Colonic mucosa (tissue), 4 donors: ENCODE results near the gene RENBP. TPM values are rescaled to one million over a fixed set of nuclear protein-coding genes. Genes with fewer than 3 reads are reported as not detected.

Experiments used
- DNase-seq: peaks from one replicate; pipeline ENCODE4 v3.0.0-alpha.2; 2020
- H3K27ac ChIP-seq: fragments of 200-600 bp; one replicate; pipeline ENCODE4 v1.8.0; 2021
- H3K27me3 ChIP-seq: fragments of 200-600 bp; one replicate; pipeline ENCODE4 v1.8.0; 2021
- H3K36me3 ChIP-seq: fragments of 200-600 bp; one replicate; pipeline ENCODE4 v1.8.0; 2021
- H3K4me1 ChIP-seq: fragments of 200-600 bp; one replicate; pipeline ENCODE4 v1.8.0; 2021; ENCODE audit warnings: mild to moderate bottlenecking
- H3K4me3 ChIP-seq: fragments of 200-600 bp; one replicate; pipeline ENCODE4 v1.8.0; 2021
- H3K9ac ChIP-seq, 2 donors: one replicate each; pipeline ENCODE4 v1.7.0; 2013; ENCODE audit warnings: control low read depth in 2 of 2, low read depth in 2 of 2, low read length in 2 of 2
- H3K9me3 ChIP-seq: fragments of 200-600 bp; one replicate; pipeline ENCODE4 v1.8.0; 2021
- intact Hi-C: fragments of 100-400 bp; cut with DNase I; formaldehyde crosslinking; loops from one replicate; pipeline ENCODE4 v1.14.1; 2022
- total RNA-seq, 2 donors: library from RNA; stranded (reverse); fragmentation: NEBNext Ultra II Directional in 1 of 2; extraction: Animal tissue kit (Norgen Biotek cat#: 25700) in 1 of 2; gene quantifications; one replicate each; pipeline ENCODE4 v1.2.1, GENCODE V29; 2021
- TF ChIP-seq, protein P1 (sequence below): fragments of 200-600 bp; IDR thresholded peaks from one replicate; pipeline ENCODE4 v1.8.0; 2022; ENCODE audit warnings: antibody characterized with exemption, mild to moderate bottlenecking
- donor health status: healthy.
- donor health status: DM: no; HTN: no; CAD: no.
- donor health status: DM: no; HTN: no; CAD: no.

RENBP gene
- total RNA-seq, 2 donors from 2014 or later = 3.3 to 5.0 TPM

DNA sequence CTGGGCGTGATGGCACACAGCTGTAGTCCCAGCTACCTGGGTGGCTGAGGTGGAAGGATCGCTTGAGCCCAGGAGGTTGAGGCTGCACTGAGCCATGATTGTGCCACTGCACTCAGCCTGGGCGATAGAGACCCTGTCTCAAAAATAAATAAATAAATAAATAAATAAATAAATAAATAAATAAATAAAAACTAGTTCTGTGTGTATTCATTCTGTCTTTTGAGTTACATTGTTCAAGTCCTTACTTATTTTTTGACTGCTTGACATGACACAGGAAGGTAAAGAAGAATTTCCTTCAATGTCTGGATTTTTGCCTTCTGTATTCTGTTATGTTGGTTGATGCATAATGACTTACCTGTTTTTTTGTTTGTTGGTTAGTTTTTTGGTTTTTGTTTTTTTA lies 7.4 kb downstream of the RENBP start:
- H3K27ac ChIP-seq = no peak overlapping the region
- no peak overlapping the region for H3K4me3 ChIP-seq
- no peaks in the 10 kb centered on the region for H3K36me3 ChIP-seq
- no peak for DNase-seq
- H3K9me3 ChIP-seq = no peaks in the 10 kb centered on the region
- TF ChIP-seq, protein P1, sequence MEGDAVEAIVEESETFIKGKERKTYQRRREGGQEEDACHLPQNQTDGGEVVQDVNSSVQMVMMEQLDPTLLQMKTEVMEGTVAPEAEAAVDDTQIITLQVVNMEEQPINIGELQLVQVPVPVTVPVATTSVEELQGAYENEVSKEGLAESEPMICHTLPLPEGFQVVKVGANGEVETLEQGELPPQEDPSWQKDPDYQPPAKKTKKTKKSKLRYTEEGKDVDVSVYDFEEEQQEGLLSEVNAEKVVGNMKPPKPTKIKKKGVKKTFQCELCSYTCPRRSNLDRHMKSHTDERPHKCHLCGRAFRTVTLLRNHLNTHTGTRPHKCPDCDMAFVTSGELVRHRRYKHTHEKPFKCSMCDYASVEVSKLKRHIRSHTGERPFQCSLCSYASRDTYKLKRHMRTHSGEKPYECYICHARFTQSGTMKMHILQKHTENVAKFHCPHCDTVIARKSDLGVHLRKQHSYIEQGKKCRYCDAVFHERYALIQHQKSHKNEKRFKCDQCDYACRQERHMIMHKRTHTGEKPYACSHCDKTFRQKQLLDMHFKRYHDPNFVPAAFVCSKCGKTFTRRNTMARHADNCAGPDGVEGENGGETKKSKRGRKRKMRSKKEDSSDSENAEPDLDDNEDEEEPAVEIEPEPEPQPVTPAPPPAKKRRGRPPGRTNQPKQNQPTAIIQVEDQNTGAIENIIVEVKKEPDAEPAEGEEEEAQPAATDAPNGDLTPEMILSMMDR = no peak
- no peaks in the 10 kb centered on the region for H3K27me3 ChIP-seq
- no peaks in the 10 kb centered on the region for H3K4me1 ChIP-seq
- intact Hi-C loops = no loop called here
- H3K9ac ChIP-seq = no peak overlapping the region

DNA sequence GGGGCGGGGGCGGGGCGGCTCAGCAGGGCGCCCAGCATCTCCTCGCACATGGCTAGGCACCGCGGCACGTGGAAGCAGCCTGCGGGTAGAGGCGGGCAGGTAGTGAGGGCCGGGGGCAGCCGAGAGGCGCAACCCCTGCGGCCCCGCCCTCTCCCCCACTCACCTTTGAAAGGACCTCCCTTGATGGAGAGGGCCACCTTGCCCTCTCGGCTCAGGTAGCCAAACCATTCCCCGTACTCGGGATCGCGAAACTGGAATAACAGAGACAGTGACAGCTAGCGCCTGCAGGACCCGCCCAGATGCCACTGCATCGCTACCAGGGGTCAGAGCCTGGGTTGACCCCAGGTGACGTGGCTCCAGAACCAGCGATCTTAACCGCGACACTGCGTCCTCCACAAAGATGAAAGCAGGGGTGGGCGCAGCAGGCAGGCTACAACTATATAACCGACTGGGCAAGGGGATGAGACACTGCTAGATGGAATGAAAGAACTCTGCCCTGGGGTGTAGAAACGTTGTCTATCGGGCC lies 9.1 kb downstream of the RENBP start:
- Histone ChIP-seq H3K9ac (peak overlapping the region; percentile 12 to 35), H3K27me3 (no peaks in the 10 kb centered on the region), H3K9me3 (no peaks in the 10 kb centered on the region), H3K36me3 (no peaks in the 10 kb centered on the region), H3K27ac (no peak overlapping the region), H3K4me1 (no peaks in the 10 kb centered on the region), H3K4me3 (peak overlapping the region; percentile 77)
- TF ChIP-seq, protein P1 = no peak
- DNase-seq = no peak
- intact Hi-C loops = no loop called here

DNA sequence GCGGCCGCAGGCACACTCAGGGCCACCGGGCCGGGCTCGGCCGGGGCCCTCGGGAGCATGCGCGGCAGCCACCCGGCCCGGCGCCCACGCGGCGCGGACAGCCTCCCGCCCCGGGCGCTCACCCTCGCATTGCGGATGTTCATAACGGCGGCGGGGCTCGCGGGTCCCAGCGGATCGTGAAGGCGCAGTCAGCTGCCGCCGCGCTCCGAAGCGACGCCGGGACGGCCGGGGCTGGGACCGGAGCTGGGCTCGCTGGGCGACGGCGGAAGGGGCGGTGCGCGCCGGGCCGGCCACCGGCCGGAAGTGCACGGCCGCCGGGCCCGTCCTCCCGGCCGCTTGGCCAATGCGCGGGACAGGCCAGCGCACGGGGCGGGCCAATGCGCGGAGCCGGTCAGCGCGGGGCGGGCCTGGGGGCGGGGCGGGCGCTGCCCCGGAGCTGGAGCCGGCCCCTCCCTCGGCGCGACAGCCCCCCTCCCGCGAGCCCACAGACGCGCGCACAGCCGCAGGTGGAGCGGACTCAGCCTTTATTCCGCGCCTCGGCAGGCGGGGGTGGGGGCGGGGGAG lies 9.6 kb downstream of the RENBP start, which contains the start of gene NAA10:
NAA10 (minus strand) TSS at position 276 of the 564 bp plus-strand sequence; CDS start at position 143, 133 bp downstream.
- intact Hi-C loops = no loop called here
- Histone ChIP-seq H3K27me3 (no peaks in the 10 kb centered on the region), H3K9ac (peak within 1 kb of the TSS; percentile 72 to 80), H3K27ac (no peak within 1 kb of the TSS), H3K4me3 (peak within 1 kb of the TSS; percentile 77), H3K4me1 (no peaks in the 10 kb centered on the region), H3K9me3 (no peaks in the 10 kb centered on the region), H3K36me3 (no peaks in the 10 kb centered on the region)
- DNase-seq = peak; percentile 69
- TF ChIP-seq, protein P1 = no peak

DNA sequence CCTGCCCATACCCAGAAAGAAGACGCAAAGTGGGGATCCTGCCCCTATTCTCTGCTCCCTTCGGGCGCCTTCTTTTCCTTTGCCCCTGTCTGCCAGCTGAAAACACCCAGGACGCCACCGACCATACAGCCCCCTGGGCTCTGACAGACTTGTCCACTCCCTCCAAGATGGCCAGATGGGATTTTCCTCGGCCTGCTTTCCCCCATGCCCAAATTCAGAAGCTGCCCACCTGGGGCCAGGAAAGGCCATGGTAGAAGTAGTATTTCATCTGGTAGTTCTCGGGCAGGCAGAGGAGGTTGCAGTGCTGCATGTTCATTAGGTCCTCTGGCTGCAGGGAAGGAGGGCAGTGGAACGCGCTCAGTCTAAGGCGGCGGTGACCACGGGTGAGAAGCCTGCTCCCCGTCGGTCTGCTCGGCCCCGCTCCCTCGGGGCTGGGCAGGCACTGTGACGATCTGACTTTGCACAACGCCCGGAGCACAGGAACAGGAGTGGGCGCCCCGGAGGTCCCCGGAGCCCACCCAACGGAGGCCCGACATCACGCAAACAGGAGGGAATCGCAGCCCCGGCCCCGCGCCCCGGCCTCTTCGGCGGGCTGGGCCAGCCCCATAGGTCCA lies 10.2 kb downstream of the RENBP start:
- intact Hi-C loops = no loop called here
- no peaks in the 10 kb centered on the region for H3K9me3 ChIP-seq
- DNase-seq = no peak
- H3K9ac ChIP-seq = peak overlapping the region; percentile 72 to 80
- H3K27me3 ChIP-seq = no peaks in the 10 kb centered on the region
- peak overlapping the region; percentile 77 for H3K4me3 ChIP-seq
- no peaks in the 10 kb centered on the region for H3K4me1 ChIP-seq
- H3K36me3 ChIP-seq = no peaks in the 10 kb centered on the region
- TF ChIP-seq, protein P1 = no peak
- no peak overlapping the region for H3K27ac ChIP-seq

DNA sequence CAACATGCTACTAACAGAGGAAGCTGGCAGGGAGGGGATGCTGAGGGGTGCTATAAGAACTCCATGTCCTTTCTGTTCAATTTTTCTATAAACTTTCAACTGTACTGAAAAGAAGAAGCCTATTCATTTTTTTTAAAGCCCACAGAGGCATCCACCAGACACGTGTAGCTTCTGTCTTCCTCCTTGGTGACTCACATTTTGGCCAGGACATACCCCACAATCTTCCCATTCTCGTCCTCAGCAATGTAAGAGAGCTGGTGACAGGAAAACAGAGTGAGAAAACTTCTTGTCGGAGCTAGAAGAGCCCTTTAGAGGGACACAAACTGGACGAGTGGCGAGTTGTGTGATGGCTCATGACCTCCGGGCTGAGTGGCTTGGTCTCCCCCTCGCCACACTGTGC lies 10.7 kb downstream of the RENBP start:
- H3K9me3 ChIP-seq = no peaks in the 10 kb centered on the region
- no peaks in the 10 kb centered on the region for H3K4me1 ChIP-seq
- no peak overlapping the region for H3K27ac ChIP-seq
- H3K36me3 ChIP-seq = no peaks in the 10 kb centered on the region
- no peak for DNase-seq
- H3K27me3 ChIP-seq = no peaks in the 10 kb centered on the region
- peak overlapping the region; percentile 77 for H3K4me3 ChIP-seq
- H3K9ac ChIP-seq = peak overlapping the region; percentile 72 to 80
- intact Hi-C loops = no loop called here
- TF ChIP-seq, protein P1 = no peak
